SIG-M5 treated with dmso at 0.1 percent for 504 hours (cell line): ENCODE results near the gene STX4.

Experiments used
- DNase-seq: peaks from one replicate; lab custom pipeline; 2025; ENCODE audit not compliant: unreplicated experiment; lab: John Stamatoyannopoulos, UW

Gene STX4

DNA sequence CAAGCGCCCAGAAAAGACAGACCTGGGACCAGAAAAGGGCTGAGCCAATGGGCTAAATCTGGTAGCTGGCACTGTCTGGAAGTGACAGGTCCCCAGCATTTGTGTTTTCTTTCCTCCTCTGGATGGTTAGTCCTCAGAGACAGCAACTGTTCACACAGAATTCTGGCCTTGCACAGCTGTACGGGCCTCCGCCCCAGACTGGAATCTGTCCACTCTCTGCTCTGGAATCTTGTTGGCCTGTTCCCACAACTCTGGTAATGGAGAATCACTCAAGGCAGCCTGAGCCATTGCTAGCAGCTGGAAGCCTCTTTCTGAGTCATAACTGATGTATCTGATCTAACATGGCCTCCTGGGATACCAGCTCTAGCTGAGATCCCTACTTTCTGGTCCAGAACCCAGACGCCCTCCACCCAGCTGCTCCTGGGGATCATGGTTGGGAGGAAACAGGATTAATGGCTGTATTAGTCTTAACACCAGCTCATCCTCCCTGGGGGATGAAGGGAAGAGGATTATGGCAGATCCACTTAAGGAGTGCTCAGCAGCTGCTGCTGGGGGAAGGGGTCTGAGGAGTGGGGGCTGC, 31.6 kb downstream of the STX4 start:
- DNase-seq = no peak

GRCh38 chr16:31067342-31067741, 34.0 kb downstream of the STX4 start:
- DNase-seq = no peak

DNA sequence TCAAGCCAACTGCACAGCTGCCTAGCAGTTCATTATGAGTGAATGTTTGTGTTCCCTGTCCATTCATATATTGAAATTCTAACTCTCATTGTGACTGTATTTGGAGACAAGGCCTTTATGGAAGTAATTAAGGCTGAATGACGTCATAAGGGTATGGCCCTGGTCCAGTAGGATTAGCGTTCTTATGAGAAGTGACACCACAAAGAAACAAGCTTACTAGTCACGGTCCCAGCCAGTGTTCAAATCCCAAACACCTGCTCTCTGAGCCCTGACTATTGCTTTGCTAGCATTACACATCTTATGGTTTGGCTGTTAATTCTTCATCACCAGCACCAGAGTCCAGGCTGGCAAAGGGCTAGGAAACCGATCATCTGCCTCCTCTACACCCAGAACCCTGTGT, 38.5 kb downstream of the STX4 start:
- DNase-seq = no peak

GRCh38 chr16:31072540-31073141, 39.3 kb downstream of the STX4 start:
- DNase-seq = peak; percentile 61

DNA sequence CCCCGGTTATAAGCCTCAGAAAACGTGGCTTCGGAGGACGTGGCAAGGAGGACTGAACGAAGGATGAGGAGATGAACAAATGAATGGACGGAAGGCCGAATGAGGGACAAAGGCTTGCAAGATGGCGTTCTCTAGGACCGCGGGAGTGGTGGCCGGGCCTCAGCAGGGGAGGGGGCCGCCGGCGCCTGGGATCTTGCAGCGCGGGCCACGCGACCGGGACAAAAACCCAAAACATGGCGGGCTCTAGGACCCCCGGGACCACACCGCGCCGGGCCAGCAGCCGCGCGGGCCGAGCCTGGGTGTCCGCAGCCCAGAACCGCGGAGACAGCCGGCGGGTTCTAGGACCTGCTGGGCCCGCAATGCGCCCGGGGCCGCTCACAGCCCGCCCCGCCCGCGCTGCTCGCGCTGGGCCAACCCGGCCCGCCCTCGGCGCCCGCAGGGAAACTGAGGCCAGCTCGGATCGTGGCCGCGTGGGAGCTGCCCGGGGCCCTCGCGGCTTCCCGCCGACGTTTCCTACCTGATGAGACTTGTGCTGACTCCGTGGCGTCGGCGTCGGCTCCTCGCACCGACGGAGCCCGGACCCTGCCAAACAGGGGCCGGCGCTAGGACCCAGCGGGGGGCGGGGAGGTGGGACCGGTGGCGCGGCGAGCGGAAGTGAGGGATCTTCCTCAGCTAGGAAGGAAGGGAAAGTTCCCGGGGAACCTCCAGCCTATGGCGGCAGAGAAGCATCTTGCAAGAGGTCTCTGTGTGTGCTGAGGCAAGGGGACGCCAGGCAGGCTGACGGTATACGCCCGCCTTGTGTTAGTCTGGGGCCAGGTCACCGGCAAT, 40.0 kb downstream of the STX4 start:
- DNase-seq = peak; percentile 87

GRCh38 chr16:31073970-31074813, 40.8 kb downstream of the STX4 start, which contains the start of the genes ZNF646 and ZNF668:
ZNF646 (plus strand) TSS chr16:31074422; CDS start chr16:31076325, 1,903 bp downstream.
ZNF668 (minus strand) TSS chr16:31074240; CDS start chr16:31064459, 9,781 bp downstream.
- DNase-seq = peak; percentile 99

DNA sequence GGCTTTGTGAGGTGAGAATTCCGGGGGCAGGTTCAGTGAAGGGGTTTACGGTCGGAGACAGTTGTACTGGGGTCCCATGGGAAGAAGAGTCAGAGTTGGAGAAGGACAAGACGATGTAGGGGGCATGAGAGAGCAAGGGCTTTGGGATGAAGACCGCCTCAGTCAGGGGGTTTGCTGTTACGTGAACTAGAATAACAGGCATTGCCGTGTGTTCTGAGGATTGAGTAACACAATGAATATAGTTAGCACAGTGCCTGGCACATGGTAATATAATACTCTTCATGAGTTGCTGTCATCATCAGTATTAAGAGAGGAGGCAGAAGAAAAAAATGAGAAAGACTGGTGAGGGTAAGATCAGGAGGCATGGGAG, 41.4 kb downstream of the STX4 start:
- DNase-seq = no peak

GRCh38 chr16:31076319-31076718, 43.0 kb downstream of the STX4 start:
- DNase-seq = no peak

GRCh38 chr16:31077024-31077423, 43.7 kb downstream of the STX4 start:
- DNase-seq = no peak

- DNase-seq = no peak
Observed at GRCh38 chr16:31077592-31078396, 44.4 kb downstream of the STX4 start.

GRCh38 chr16:31078597-31079341, 45.4 kb downstream of the STX4 start:
- DNase-seq = no peak

DNA sequence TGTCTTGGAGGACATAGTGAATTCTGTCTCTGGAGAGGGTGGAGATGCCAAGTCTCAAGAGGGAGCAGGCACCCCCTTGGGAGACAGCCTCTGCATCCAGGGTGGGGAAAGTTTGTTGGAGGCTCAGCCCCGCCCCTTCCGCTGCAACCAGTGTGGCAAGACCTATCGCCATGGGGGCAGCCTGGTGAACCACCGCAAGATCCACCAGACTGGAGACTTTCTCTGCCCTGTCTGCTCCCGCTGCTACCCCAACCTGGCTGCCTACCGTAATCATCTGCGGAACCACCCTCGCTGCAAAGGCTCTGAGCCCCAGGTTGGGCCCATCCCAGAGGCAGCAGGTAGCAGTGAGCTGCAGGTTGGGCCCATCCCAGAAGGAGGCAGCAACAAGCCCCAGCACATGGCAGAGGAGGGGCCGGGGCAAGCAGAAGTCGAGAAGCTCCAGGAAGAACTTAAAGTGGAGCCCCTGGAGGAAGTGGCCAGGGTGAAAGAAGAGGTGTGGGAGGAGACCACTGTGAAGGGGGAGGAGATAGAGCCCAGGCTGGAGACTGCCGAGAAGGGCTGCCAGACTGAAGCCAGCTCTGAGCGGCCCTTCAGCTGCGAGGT, 46.1 kb downstream of the STX4 start:
- peak; percentile 84 for DNase-seq

- no peak for DNase-seq
Observed at GRCh38 chr16:31080035-31080629, 46.8 kb downstream of the STX4 start.

DNA sequence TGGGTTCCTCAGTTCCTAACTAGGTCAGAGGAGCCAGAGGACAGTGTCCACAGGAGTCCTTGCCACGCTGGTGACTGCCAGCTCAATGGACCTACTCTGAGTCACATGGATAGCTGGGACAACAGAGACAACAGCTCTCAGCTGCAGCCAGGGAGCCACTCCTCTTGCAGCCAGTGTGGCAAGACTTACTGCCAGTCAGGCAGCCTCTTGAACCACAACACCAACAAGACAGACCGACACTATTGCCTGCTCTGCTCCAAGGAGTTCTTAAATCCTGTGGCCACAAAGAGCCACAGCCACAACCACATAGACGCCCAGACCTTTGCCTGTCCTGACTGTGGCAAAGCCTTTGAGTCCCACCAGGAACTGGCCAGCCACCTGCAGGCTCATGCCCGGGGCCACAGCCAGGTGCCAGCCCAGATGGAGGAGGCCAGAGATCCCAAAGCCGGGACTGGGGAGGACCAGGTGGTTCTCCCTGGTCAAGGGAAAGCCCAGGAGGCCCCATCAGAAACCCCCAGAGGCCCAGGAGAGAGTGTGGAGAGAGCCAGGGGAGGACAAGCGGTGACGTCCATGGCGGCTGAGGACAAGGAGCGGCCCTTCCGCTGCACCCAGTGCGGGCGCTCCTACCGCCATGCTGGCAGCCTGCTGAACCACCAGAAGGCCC, 47.5 kb downstream of the STX4 start:
- DNase-seq = no peak

GRCh38 chr16:31081428-31082351, 48.3 kb downstream of the STX4 start:
- no peak for DNase-seq

DNA sequence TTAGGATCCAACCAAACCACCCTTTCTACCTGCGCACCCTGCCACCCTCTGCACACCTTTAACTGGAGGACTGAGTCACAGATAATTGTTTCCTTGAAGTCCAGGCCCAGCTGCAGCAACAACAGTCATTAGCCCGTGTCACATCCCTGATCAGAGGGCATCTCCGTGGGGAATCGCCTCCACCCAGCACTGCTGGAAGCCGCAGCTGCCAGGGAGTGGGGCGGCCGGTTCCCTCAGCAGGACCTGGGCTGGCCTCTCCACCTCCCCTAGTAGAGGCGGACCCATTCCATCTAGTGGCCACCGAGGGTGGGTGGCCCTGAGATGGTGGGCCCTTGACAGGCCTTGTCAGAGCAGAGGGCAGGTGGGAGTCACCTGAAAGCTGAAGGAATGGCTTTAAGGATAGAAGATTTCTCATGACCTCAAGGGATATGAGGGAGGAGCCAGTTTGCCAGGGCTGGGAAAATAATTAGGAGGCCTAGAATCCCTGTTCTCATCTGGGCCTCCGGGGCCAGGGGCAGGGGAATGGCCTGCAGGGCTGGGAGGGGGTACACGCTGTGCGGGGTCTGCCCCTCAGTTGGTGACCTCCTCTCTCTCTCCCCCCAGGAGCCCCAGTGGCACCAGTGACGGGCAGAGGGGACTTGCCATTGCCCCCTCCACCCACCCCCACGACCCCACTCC, 49.1 kb downstream of the STX4 start:
- DNase-seq = no peak

DNA sequence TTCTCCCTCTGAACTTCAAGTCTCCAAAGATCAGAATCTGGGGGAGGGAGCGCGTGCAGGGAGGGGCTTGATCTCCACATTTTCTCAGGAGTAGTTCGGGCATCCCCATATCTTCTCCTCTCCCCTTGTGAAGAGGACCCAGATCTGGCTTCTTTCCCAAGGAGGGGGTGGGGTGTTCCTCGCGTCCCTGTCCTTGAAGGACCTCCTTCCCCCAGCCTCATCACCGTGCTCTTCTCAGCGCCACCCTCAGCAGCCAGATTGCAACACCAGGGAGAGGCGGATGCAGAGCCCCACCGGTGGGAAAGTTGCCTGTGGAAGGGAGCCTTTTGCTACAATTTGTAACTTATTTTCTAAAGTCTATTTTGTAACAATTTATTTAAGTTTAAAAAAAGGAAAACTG, 49.7 kb downstream of the STX4 start:
- DNase-seq = no peak
